HG02884 (cell line): ENCODE measurements around the gene POU2AF1.

Experiments used
- ATAC-seq: cut with Tn5 transposase; IDR thresholded peaks from one replicate; pipeline ENCODE4 v1.9.1; 2021; ENCODE audit warnings: mild to moderate bottlenecking, moderate library complexity; ENCODE audit not compliant: unreplicated experiment

Gene POU2AF1

DNA sequence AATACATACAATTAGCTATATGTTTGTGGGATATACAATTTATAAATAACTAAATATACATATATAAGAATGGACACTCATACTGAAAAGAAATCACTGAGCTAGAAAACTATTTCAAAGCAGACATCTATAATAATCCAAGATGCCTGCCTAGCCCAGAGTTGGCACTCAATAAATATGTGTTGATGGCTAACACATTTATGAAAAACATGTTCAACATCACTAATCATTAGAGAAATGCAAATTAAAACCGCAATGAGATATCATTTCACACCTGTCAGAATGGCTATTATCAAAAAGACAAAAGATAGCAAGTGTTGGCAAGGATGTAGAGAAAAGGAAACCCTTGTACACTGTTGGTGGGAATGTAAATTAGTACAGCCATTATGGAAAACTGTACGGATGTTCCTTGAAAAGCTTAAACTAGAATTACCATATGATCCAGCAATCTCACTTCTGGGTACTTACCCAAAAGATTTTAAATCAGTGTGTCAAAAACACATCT, 29.8 kb downstream of the POU2AF1 start:
- no peak for ATAC-seq

GRCh38 chr11:111348147-111348546, 30.9 kb downstream of the POU2AF1 start:
- no peak for ATAC-seq

DNA sequence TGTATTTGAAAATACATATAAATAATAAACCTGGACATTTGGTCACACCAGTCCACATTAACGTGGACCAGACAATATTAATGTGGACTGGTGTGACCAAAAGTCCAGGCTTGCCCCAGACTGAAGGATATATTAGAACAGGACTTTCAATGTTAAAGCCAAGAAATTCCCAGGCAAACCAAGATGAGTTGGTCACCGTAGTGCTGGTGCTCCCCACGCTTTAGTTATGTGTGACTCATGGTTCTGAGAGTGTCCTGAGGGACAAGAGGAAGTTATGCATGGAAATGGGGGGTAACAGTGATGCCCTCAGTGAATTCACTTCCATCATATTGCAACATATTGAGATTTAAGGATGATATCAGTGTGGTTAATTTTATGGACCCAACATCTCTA, 31.4 kb downstream of the POU2AF1 start:
- ATAC-seq, result no peak

DNA sequence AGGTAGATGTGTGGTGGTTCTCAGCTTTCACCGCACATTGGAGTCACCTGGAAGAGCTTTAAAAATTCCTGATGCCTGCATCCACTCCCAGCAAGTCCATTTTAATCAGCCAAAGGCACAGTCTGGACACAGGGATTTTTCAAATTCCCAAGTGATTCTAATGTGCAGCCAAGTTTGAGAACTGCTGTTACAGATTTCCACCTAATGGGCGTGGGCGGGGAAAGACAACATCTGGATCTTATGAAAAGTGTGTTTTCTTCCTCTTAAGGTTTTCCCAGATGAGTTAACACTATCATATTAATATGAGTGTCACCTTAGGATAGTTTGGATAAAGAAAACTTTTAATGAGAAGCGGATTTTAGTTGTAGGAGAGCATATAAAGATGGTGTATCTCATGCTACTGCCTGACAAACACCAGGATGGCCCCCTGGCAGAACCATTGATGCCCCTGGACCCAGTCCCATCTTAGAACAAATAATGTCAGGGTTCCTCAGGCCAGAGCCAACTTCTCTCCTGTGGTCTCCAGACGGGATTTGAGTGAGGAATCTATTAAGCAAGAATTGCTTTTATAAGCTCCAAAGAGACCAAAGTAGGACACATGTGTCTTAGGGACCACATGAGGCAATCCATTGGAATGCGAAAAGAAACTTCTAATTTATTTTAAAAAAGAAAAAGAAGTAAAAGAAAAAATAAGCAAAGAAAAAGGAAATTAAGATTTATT, 31.9 kb downstream of the POU2AF1 start:
- ATAC-seq, result no peak

- no peak for ATAC-seq
Measured at GRCh38 chr11:111344032-111344431, 35.0 kb downstream of the POU2AF1 start.

DNA sequence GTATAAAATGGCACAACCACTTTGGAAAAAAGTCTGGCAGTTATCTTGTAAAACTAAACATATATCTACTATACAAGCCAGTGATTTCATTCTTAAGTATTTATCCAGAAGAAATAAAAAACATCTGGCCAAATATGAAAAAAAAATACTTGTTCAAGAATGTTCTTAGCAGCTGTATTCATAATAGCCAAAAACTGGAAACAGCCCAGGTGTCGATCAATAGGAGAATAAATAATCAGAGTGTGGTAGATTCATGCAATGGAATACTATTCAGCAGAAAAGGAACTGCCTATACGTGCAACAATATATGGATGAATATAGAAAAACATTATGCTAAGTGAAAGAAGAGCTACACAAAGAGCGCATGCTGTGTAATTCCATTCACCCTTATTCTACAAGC, 36.7 kb downstream of the POU2AF1 start:
- ATAC-seq, result no peak

- ATAC-seq, result no peak
Measured at GRCh38 chr11:111339758-111340388, 39.2 kb downstream of the POU2AF1 start.

- ATAC-seq, result no peak
Measured at GRCh38 chr11:111336582-111337256, 42.4 kb downstream of the POU2AF1 start.

DNA sequence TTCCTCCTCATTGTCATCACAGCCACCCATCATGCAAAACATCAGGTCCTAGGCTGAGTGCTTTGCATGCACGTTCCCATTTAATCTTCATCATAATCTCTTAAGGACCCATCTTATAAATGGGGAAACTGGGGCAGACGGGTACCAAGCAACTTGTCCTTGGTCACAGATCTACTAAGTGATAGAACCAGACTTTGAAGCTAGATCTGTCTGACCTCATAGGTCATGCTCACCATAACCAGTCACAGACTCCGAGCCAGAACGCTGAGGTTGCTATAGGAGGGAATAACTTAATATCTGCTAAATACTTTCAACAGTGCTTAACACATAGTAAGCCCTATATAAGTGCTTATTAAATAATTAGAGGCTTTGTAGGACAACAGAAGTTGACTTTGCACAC, 43.0 kb downstream of the POU2AF1 start:
- no peak for ATAC-seq

DNA sequence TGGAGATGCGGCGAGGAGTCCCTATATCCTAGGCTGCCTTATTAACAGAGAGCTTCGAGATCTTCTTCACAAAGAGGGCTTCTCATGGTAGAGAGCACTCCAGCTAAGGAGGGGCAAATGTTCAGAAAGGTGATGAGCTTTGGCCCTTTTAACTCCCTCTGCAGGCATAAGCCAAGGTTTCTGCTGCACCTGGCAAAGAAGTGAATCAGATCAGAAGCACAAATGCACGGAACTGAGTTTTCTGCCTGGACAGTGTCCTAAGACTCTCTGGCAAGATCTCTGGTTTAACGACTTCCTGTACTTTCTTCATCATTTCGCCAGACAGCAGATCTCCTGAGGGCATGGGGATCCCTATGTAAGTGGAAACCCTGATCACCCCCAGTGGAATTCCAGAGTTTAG, 43.5 kb downstream of the POU2AF1 start:
- no peak for ATAC-seq

DNA sequence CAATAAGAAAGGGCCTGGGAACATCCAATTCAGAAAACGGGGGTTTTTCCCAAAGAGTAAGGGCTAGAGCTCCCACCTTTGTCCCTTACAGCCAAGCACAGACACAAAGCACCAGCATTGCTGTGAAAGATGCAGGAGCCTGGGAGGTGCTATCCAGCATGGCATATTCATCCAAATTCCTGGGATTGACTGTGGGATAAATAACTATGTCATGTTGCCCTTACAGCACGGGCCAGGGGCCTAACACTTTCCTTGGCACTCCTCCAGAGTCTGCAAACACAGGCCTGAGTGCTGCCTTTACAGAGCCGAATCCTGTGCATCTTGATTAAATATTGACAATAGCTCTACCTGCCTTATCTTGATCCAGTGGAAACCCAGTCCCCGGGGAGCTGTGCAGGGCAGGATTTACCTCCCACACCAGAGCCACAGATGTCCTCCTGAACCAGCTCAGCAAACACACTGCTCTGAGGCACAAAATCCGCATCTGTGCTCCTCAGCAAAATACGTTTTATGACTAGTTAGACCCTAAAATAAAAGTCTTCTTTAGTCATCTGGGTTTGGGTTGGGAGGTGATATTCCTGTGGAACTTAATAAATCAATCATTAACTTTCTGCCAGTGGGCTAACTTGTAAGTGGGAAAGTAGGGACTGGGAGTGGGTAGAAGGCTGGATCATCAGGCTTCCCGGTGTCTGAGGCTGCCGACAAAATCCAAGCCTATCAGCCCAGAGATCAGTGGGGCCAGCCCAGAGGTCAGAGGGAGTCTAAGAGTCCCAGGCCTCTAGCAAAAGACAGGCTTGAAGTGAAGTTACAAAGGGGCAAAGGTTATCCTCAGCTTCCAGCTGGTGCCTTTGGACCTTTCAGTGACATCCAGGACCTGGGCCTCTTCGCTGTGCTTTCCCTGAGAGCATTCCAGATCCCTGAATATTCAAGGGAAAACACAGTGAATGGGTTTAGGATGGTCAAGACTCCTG, 44.3 kb downstream of the POU2AF1 start:
- ATAC-seq, result no peak

DNA sequence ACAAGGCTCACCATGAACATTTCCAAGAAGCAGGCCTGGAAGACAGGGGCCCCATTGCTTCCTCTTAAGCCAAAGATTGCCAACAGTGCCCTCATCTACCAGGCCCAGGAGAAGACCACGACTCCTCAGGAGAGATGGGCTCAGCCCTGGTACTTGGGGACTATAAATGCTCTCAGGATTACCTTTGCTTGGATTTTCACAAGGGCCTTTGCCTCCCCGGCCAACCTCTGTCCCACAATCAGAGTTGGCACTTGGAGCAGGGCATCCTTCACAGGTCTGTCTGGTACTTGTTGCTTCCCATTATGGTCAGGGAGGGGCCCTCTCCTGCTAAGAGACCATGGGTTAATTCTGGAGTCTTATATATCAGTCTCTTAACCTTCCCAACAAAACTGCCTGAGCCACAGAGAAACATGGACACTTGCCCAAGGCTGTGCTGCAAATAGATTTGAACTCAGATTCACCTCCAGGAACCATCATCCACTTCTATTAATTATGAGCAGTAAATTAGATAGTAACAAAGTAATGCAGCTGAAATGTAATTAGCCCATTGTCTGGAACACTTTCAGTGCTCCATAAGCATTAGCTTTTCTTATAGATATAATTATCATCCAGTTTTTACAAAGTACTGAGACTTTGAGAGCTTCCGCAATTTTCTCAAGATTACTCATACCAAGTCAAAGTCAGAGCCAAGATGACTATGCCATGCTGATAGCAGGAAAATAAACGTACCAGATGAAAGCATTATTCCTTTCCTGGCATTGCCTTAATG, 47.2 kb downstream of the POU2AF1 start:
- ATAC-seq, result no peak

GRCh38 chr11:111330234-111330893, 48.7 kb downstream of the POU2AF1 start:
- ATAC-seq, result no peak

GRCh38 chr11:111329306-111330204, 49.5 kb downstream of the POU2AF1 start:
- no peak for ATAC-seq

- ATAC-seq, result no peak
Measured at GRCh38 chr11:111327908-111328624, 51.0 kb downstream of the POU2AF1 start.

DNA sequence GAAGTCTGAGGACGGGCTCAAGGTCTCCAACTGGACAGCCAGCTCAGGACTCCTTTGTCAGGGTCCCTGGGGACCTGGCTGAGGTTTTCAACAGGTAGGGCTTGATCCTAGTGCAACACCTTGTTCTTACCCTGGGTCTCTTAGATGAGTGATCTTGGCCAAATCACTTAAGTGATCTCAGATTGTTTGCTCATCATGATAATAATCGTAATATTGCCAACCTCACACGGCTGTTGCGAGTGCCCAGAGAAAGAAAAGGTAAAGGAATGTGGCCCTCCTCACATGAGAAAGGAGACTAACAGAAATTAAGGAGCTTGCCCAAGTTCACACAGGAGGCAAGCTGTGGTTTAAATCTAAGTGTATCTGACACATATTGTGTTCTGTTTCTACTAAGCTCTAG, 52.3 kb downstream of the POU2AF1 start:
- ATAC-seq, result no peak

GRCh38 chr11:111325259-111325658, 53.8 kb downstream of the POU2AF1 start:
- no peak for ATAC-seq

- no peak for ATAC-seq
Measured at GRCh38 chr11:111324277-111324720, 54.8 kb downstream of the POU2AF1 start.
